Retinal pigment epithelial cell (primary cell): ENCODE results near the gene RBBP5.

Experiments used
- DNase-seq: peaks from one replicate; pipeline ENCODE4 v3.0.0-alpha.2; 2010; ENCODE audit warnings: low read depth
- H3K4me3 ChIP-seq: 2 replicates; pipeline ENCODE4 v1.5.1; 2011; ENCODE audit warnings: mild to moderate bottlenecking, low read length, control low read depth, moderate library complexity
- TF ChIP-seq, protein P1 (sequence below): conservative IDR thresholded peaks from 2 replicates; pipeline ENCODE4 v1.5.1; 2011; ENCODE audit warnings: low read depth, low read length, control low read depth, inconsistent platforms

The RBBP5 gene

DNA sequence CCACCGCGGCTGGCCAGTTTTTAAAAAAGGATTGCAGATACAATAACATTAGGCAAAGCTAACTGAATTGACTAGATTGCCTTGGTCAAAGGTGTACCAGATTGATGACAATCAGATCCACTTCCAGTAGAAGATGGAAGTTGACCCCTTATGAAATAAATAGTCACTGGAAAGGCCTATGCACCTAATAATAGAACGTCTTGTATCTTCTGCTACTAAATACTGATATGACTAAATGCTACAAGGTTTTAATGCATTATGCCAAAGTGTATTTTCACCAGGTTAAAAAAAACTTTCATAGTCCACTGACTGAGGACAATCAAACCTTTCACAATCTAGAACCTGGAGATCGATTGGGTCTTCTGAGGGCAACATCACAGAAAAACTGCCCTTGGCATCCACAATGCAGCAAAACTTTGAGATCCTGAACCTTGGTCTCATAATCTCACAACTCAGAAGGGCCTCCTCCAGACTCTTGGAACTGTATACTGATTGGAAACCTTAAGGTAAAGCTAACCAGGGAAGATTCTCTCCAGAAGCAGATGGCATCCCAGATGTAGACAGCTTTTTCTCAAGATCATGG lies 7.8 kb upstream of the RBBP5 start:
- no peak overlapping the region for H3K4me3 ChIP-seq
- TF ChIP-seq, protein P1, sequence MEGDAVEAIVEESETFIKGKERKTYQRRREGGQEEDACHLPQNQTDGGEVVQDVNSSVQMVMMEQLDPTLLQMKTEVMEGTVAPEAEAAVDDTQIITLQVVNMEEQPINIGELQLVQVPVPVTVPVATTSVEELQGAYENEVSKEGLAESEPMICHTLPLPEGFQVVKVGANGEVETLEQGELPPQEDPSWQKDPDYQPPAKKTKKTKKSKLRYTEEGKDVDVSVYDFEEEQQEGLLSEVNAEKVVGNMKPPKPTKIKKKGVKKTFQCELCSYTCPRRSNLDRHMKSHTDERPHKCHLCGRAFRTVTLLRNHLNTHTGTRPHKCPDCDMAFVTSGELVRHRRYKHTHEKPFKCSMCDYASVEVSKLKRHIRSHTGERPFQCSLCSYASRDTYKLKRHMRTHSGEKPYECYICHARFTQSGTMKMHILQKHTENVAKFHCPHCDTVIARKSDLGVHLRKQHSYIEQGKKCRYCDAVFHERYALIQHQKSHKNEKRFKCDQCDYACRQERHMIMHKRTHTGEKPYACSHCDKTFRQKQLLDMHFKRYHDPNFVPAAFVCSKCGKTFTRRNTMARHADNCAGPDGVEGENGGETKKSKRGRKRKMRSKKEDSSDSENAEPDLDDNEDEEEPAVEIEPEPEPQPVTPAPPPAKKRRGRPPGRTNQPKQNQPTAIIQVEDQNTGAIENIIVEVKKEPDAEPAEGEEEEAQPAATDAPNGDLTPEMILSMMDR = no peak

DNA sequence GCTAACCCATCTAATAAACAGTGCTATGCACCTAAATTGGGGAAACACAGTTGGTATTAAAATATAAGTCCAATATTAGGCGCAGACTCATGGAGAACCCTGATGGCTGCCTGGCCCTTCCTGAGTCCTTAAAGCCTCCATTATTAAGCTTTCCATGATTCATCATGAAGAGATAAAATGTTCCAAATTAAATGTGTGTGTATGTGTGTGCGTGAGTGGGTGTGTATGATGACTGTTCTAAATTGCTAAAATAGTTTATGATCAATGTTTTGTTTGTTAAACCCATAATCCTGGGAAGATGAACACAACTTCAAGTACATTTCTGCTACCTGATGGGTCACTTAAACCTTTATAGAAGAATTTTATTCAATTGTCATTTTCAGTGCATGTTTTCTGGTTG lies 6.3 kb upstream of the RBBP5 start:
- DNase-seq = no peak
- TF ChIP-seq, protein P1 = no peak
- no peak overlapping the region for H3K4me3 ChIP-seq

More for the DNA sequence above, 7.8 kb upstream of the RBBP5 start:
- DNase-seq = no peak

DNA sequence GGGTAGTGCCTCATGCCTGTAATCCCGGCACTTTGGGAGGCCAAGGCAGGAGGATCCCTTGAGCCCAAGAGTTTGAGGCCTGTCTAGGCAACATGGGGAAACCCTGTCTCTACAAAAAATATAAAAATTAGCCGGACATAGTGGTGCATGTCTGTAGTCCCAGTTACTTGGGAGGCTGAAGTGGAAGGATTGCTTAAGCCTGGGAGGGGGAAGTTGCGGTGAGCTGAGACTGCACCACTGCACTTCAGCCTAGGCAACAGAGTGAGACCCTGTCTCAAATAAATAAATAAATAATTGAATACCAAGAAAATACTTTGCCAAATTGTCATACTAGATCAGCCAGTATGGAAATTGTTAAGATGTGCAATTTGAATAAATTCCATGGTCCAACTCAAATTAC lies 5.9 kb upstream of the RBBP5 start:
- no peak for DNase-seq
- TF ChIP-seq, protein P1 = no peak
- H3K4me3 ChIP-seq = no peak overlapping the region

DNA sequence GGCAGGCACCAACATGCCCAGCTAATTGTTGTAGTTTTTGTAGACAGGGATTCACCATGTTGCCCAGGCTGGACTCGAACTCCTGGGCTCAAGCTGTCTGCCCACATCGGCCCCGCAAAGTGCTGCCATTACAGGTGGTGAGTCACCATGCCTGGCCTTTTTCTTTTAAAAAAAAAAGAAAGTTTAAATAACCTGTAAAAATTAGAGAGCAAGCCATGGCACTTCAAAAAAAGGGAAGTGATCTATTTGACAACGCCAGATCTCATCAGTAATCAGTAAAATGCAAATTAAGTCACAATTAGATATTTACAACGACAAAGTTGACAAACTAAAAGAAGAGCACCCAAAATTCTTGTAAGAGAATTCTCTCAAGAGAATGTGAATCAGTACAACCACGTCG lies 2.9 kb upstream of the RBBP5 start:
- TF ChIP-seq, protein P1 = no peak
- H3K4me3 ChIP-seq = no peak overlapping the region
- DNase-seq = no peak

DNA sequence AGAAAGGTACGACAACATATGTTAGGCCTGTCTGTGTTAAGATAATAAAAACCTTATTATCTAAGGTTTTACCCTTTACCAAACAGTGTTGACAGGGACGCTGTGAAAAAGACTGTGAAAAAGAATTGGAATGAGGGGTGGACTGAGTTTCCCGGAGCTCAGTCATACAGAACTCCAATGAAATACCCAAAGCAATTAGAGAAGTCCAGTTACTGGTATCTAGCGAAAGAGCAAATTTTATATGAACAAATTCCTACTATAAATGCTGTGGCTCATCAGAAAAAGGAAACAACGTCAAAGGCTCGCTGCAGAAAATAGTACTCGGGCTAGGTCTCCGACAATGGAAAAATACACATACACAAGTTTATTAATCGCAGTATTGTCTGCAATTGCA lies 708 bp upstream of the RBBP5 start:
- TF ChIP-seq, protein P1 = no peak
- peak overlapping the region; percentile 100 for H3K4me3 ChIP-seq
- no peak for DNase-seq

DNA sequence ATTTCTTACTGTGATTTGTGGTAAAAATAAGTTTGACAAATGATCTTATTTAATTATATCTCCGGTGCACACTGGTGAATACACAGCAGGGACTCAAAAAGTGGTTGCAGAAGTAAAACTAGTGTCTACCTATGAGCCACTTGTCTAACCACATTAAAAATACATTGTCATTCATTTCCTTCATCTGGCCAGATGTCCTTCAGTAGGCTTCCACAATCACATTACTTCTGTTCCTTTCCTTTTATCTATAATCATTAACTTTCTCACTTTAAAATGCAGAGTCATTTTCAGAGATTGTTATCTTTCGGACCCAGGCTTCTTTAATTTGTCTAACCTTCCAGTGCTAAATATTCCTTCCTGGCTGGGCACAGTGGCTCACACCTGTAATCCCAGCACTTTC lies 3.0 kb downstream of the RBBP5 start:
- H3K4me3 ChIP-seq = no peak overlapping the region
- TF ChIP-seq, protein P1 = no peak
- no peak for DNase-seq

DNA sequence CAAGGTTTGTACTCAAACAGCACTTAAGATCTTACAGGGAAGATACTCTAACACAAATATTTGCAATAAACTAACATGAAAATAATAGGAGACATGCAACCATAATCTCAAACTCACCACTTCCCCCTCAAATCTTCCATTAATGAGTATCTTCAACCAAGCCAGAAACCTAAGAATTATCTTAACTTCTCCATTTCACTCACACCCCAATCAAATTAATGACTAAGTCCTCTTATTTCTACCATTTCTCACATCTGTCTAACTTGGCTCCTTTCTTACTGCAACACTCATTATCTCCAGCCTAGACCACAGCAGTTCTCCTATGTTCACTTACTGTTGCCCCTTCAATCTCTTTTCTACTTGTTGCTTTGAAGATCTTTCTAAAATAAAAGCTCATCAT lies 10.4 kb downstream of the RBBP5 start:
- H3K4me3 ChIP-seq = no peak overlapping the region
- no peak for DNase-seq
- TF ChIP-seq, protein P1 = no peak
